HepG2 (cell line): ENCODE results near the gene SEMA4B. TPM values are rescaled to one million over a fixed set of nuclear protein-coding genes. Genes with fewer than 3 reads are reported as not detected.

Experiments used
- DNMT1 ChIP-seq: sonication (generic); formaldehyde crosslinking; IDR thresholded peaks from 2 replicates; pipeline ENCODE4 v1.5.1; 2020; ENCODE audit warnings: mild to moderate bottlenecking, missing genetic modification reagents
- ERF ChIP-seq: IDR thresholded peaks from 2 replicates; pipeline ENCODE4 v1.6.1; 2018; ENCODE audit warnings: missing biosample characterization, missing genetic modification reagents
- GATAD2A ChIP-seq: IDR thresholded peaks from 2 replicates; pipeline ENCODE4 v1.6.1; 2016
- HDAC1 ChIP-seq: sonication (generic); formaldehyde crosslinking; IDR thresholded peaks from 2 replicates; pipeline ENCODE4 v1.5.1; 2020; ENCODE audit warnings: mild to moderate bottlenecking, missing genetic modification reagents
- HOXD1 ChIP-seq: sonication (generic); formaldehyde crosslinking; IDR thresholded peaks from 2 replicates; pipeline ENCODE4 v1.5.0; 2020; ENCODE audit warnings: missing genetic modification reagents
- KLF16 ChIP-seq, 2 experiments: sonication (generic) in 1 of 2; formaldehyde crosslinking in 1 of 2; IDR thresholded peaks; 2 replicates each; pipeline versions ENCODE4 v1.6.1 to v1.8.0; 2016 to 2023; ENCODE audit warnings: missing genetic modification reagents in 2 of 2, missing compliant biosample characterization in 1 of 2
- LCORL ChIP-seq, 2 experiments: fragments of 450-650 bp in 1 of 2; sonication (generic) in 1 of 2; formaldehyde crosslinking in 1 of 2; IDR thresholded peaks; 2 replicates each; pipeline versions ENCODE4 v1.5.0 to v1.6.1; 2017 to 2020; ENCODE audit warnings: antibody characterized with exemption in 1 of 2, missing genetic modification reagents in 1 of 2
- RBFOX2 ChIP-seq: fragments of 200-400 bp; formaldehyde crosslinking; IDR thresholded peaks from 2 replicates; pipeline ENCODE4 v1.6.1; 2017; ENCODE audit warnings: low read depth, mild to moderate bottlenecking, low read length
- SOX13 ChIP-seq, 3 experiments: fragments of 450-650 bp in 1 of 3; sonication (generic) in 1 of 3; formaldehyde crosslinking in 1 of 3; IDR thresholded peaks in 2 of 3; conservative IDR thresholded peaks in 1 of 3; 2 replicates each; pipeline versions ENCODE4 v1.5.0 to v1.6.1; 2016 to 2020; ENCODE audit warnings: antibody characterized with exemption in 1 of 3, mild to moderate bottlenecking in 1 of 3, missing compliant biosample characterization in 1 of 3, missing genetic modification reagents in 1 of 3, moderate library complexity in 1 of 3
- TP53 ChIP-seq: sonication (generic); formaldehyde crosslinking; conservative IDR thresholded peaks from 2 replicates; pipeline ENCODE4 v1.4.0; 2020; ENCODE audit warnings: missing genetic modification reagents
- ZFAT ChIP-seq: sonication (generic); formaldehyde crosslinking; conservative IDR thresholded peaks from 2 replicates; pipeline ENCODE4 v1.8.1; 2023; ENCODE audit warnings: missing genetic modification reagents, inconsistent platforms
- ZFY ChIP-seq: sonication (generic); formaldehyde crosslinking; IDR thresholded peaks from 2 replicates; pipeline ENCODE4 v1.4.0; 2020; ENCODE audit warnings: missing genetic modification reagents
- ZNF766 ChIP-seq: sonication (generic); formaldehyde crosslinking; IDR thresholded peaks from 2 replicates; pipeline ENCODE4 v1.5.0; 2020; ENCODE audit warnings: missing genetic modification reagents, borderline replicate concordance
- ZNF770 ChIP-seq: sonication (generic); formaldehyde crosslinking; IDR thresholded peaks from 2 replicates; pipeline ENCODE4 v1.5.0; 2020; ENCODE audit warnings: mild to moderate bottlenecking, missing genetic modification reagents
- ZNF776 ChIP-seq: sonication (generic); formaldehyde crosslinking; IDR thresholded peaks from 2 replicates; pipeline ENCODE4 v1.4.0; 2020; ENCODE audit warnings: mild to moderate bottlenecking, missing genetic modification reagents
- ZNF883 ChIP-seq: sonication (generic); formaldehyde crosslinking; IDR thresholded peaks from 2 replicates; pipeline ENCODE4 v1.5.1; 2020; ENCODE audit warnings: mild to moderate bottlenecking, missing genetic modification reagents; ENCODE audit errors: not compliant biosample characterization
- polyA plus RNA-seq, 8 experiments: library from polyadenylated mRNA; depleted of rRNA in 3 of 8; stranded (reverse) in 7 of 8; unstranded in 1 of 8; fragments of >200 nt; fragmentation: Illumina TruSeq in 4 of 8; extraction: Trizol in 4 of 8; gene quantifications; 2 replicates each; pipeline versions ENCODE4 v1.2.1 to v1.2.3, GENCODE V29; 2011 to 2016; ENCODE audit warnings: low read depth in 4 of 8, missing spikeins in 1 of 8, mixed read lengths in 1 of 8; ENCODE audit not compliant: insufficient read depth in 1 of 8
- total RNA-seq, 5 experiments: library from RNA; depleted of rRNA; stranded (reverse); fragments of >200 nt; fragmentation: Illumina TruSeq; extraction: Trizol; gene quantifications; 2 replicates each; pipeline ENCODE4 v1.2.3, GENCODE V29; 2016; ENCODE audit warnings: low read depth in 1 of 5
- TF ChIP-seq, protein P1 (sequence below): sonication (generic); formaldehyde crosslinking; IDR thresholded peaks from 2 replicates; pipeline ENCODE4 v1.5.0; 2020; ENCODE audit warnings: mild to moderate bottlenecking, missing genetic modification reagents, borderline replicate concordance
- TF ChIP-seq, protein P2 (sequence below): sonication (generic); formaldehyde crosslinking; IDR thresholded peaks from 2 replicates; pipeline ENCODE4 v1.8.1; 2023; ENCODE audit warnings: mild to moderate bottlenecking, missing genetic modification reagents, borderline replicate concordance
- TF ChIP-seq, protein P3 (sequence below), 2 experiments: sonication (generic) in 1 of 2; formaldehyde crosslinking in 1 of 2; IDR thresholded peaks; 2 replicates each; pipeline versions ENCODE4 v1.4.0 to v1.6.1; 2018 to 2020; ENCODE audit warnings: missing genetic modification reagents in 2 of 2, borderline replicate concordance in 1 of 2, low read depth in 1 of 2, mild to moderate bottlenecking in 1 of 2, missing biosample characterization in 1 of 2

Gene SEMA4B
- total and polyA plus RNA-seq, 2 of the 13 experiments (the other 11 are each of a cell fraction or from before 2014, with no cell fraction given) = 2.1 to 17.0 TPM

DNA sequence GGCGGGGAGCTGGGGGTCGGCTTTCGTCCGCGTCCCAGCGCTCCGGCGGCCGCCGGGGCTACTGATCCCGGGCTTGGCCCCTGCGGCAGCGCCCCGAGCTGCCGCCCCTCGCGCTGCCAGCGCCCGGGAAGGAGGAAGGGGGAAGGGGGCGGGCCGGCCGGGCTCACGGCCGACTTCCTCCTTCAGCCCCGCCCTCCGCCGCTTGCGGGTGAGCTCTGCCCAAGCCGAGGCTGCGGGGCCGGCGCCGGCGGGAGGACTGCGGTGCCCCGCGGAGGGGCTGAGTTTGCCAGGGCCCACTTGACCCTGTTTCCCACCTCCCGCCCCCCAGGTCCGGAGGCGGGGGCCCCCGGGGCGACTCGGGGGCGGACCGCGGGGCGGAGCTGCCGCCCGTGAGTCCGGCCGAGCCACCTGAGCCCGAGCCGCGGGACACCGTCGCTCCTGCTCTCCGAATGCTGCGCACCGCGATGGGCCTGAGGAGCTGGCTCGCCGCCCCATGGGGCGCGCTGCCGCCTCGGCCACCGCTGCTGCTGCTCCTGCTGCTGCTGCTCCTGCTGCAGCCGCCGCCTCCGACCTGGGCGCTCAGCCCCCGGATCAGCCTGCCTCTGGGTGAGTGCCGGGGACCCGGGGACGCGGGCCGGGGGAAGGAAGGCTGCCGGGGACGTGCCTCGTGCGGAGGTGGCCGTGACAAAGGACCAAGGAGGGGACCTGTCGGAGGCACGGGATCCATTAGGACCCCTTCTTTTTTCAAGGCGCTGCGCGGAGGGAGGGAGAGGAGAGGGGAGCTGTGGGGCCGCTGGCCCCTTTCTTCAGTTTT is at the start of gene SEMA4B (continued):
- TF ChIP-seq HDAC1 (CRISPR knock-in tag) = peak; percentile 45
- peak; percentile 27; the same call in 1 of the 2 replicates for TF ChIP-seq ZNF770 (CRISPR knock-in tag)
- TF ChIP-seq, protein P1, sequence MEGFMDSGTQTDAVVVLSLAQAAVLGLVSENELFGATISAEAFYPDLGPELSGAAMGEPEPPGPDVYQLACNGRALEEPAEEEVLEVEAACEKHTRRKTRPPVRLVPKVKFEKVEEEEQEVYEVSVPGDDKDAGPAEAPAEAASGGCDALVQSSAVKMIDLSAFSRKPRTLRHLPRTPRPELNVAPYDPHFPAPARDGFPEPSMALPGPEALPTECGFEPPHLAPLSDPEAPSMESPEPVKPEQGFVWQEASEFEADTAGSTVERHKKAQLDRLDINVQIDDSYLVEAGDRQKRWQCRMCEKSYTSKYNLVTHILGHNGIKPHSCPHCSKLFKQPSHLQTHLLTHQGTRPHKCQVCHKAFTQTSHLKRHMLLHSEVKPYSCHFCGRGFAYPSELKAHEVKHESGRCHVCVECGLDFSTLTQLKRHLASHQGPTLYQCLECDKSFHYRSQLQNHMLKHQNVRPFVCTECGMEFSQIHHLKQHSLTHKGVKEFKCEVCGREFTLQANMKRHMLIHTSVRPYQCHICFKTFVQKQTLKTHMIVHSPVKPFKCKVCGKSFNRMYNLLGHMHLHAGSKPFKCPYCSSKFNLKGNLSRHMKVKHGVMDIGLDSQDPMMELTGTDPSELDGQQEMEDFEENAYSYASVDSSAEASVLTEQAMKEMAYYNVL (CRISPR knock-in tag) = 0 out of 2 replicates have a peak, but pooled peaks have one; percentile 48
- no peak for TF ChIP-seq LCORL (IDR thresholded peaks at IDR 0.05)
- no peak for TF ChIP-seq LCORL (CRISPR knock-in tag; IDR thresholded peaks at IDR 0.05)
- TF ChIP-seq, protein P2, sequence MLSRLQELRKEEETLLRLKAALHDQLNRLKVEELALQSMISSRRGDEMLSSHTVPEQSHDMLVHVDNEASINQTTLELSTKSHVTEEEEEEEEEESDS (CRISPR knock-in tag) = no peak
- peak in 1 of 2 experiments; percentile 31; a peak in 1 of 4 replicates for TF ChIP-seq KLF16 (CRISPR knock-in tag; IDR thresholded peaks at IDR 0.05)
- peak; percentile 22; the same call in 1 of the 2 replicates for TF ChIP-seq ZNF766 (CRISPR knock-in tag)
- peak; percentile 80 for TF ChIP-seq RBFOX2
- TF ChIP-seq TP53 = no peak
- TF ChIP-seq, protein P3, sequence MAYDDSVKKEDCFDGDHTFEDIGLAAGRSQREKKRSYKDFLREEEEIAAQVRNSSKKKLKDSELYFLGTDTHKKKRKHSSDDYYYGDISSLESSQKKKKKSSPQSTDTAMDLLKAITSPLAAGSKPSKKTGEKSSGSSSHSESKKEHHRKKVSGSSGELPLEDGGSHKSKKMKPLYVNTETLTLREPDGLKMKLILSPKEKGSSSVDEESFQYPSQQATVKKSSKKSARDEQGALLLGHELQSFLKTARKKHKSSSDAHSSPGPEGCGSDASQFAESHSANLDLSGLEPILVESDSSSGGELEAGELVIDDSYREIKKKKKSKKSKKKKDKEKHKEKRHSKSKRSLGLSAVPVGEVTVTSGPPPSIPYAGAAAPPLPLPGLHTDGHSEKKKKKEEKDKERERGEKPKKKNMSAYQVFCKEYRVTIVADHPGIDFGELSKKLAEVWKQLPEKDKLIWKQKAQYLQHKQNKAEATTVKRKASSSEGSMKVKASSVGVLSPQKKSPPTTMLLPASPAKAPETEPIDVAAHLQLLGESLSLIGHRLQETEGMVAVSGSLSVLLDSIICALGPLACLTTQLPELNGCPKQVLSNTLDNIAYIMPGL (CRISPR knock-in tag; IDR thresholded peaks at IDR 0.05; ENCODE audit: borderline replicate concordance in 1 of 2, low read depth in 1 of 2) = peak in 1 of 2 experiments; percentile 57; a peak in 2 of 4 replicates
- no peak for TF ChIP-seq SOX13 (IDR thresholded peaks at IDR 0.05)
- TF ChIP-seq SOX13 (CRISPR knock-in tag; conservative IDR thresholded peaks at IDR 0.05 in 1 of 2, IDR thresholded peaks at IDR 0.05 in 1 of 2) = 0 out of 4 replicates have a peak, but pooled peaks of 1 of the 2 experiments have one; percentile 7
- peak; percentile 27; the same call in 1 of the 2 replicates for TF ChIP-seq ERF
- peak; percentile 64 for TF ChIP-seq ZFY (CRISPR knock-in tag)
- TF ChIP-seq DNMT1 (CRISPR knock-in tag) = 0 out of 2 replicates have a peak, but pooled peaks have one; percentile 45
- no peak for TF ChIP-seq GATAD2A (CRISPR knock-in tag)
- TF ChIP-seq HOXD1 (CRISPR knock-in tag) = no peak
- TF ChIP-seq ZNF883 = peak; percentile 19
- TF ChIP-seq ZFAT (CRISPR knock-in tag) = no peak
- TF ChIP-seq ZNF776 (CRISPR knock-in tag) = peak; percentile 68; the same call in 1 of the 2 replicates
